GM18867 (cell line): Measurements from ENCODE around the gene CASK.

ENCODE experiments used
- ATAC-seq: cut with Tn5 transposase; IDR thresholded peaks from one replicate; pipeline ENCODE4 v1.9.1; 2021; ENCODE audit warnings: mild to moderate bottlenecking, moderate library complexity; ENCODE audit not compliant: unreplicated experiment

CASK gene

GRCh38 chrX:41591906-41592305, 331.4 kb downstream of the CASK start:
- no peak for ATAC-seq

GRCh38 chrX:41590641-41591040, 332.7 kb downstream of the CASK start:
- ATAC-seq: no peak

GRCh38 chrX:41589634-41590270, 333.6 kb downstream of the CASK start:
- no peak for ATAC-seq

GRCh38 chrX:41588271-41588670, 335.1 kb downstream of the CASK start:
- ATAC-seq: no peak

- no peak for ATAC-seq
These were observed 342.8 kb downstream of the CASK start for GRCh38 chrX:41580423-41581064.

GRCh38 chrX:41563876-41564275, 359.5 kb downstream of the CASK start:
- ATAC-seq: no peak

GRCh38 chrX:41561045-41561444, 362.3 kb downstream of the CASK start:
- ATAC-seq: peak; percentile 89

GRCh38 chrX:41559235-41560052, 363.9 kb downstream of the CASK start:
- no peak for ATAC-seq

- no peak for ATAC-seq
These were observed 364.8 kb downstream of the CASK start for GRCh38 chrX:41558531-41558930.

- no peak for ATAC-seq
These were observed 366.4 kb downstream of the CASK start for GRCh38 chrX:41556958-41557357.

GRCh38 chrX:41553688-41554087, 369.7 kb downstream of the CASK start:
- ATAC-seq: no peak

GRCh38 chrX:41548411-41548810, 374.9 kb downstream of the CASK start:
- ATAC-seq: no peak

GRCh38 chrX:41543668-41544067, 379.7 kb downstream of the CASK start:
- no peak for ATAC-seq

GRCh38 chrX:41543025-41543424, 380.3 kb downstream of the CASK start:
- no peak for ATAC-seq

- ATAC-seq: no peak
These were observed 380.8 kb downstream of the CASK start for GRCh38 chrX:41542536-41542935.

- no peak for ATAC-seq
These were observed 381.2 kb downstream of the CASK start for GRCh38 chrX:41542135-41542534.

- no peak for ATAC-seq
These were observed 382.0 kb downstream of the CASK start for GRCh38 chrX:41541386-41541785.

GRCh38 chrX:41538707-41539106, 384.6 kb downstream of the CASK start:
- no peak for ATAC-seq

- no peak for ATAC-seq
These were observed 393.3 kb downstream of the CASK start for GRCh38 chrX:41530085-41530484.

- ATAC-seq: no peak
These were observed 394.1 kb downstream of the CASK start for GRCh38 chrX:41529221-41529620.

GRCh38 chrX:41528784-41529183, 394.6 kb downstream of the CASK start:
- no peak for ATAC-seq

- ATAC-seq: no peak
These were observed 396.4 kb downstream of the CASK start for GRCh38 chrX:41526925-41527324.
